ENCODE data around the gene PTGER1. TPM values are rescaled to one million over a fixed set of nuclear protein-coding genes. Genes with fewer than 3 reads are reported as not detected.

The PTGER1 gene
- total RNA-seq, 1 experiment from 2014 or later = 0.63 TPM

DNA sequence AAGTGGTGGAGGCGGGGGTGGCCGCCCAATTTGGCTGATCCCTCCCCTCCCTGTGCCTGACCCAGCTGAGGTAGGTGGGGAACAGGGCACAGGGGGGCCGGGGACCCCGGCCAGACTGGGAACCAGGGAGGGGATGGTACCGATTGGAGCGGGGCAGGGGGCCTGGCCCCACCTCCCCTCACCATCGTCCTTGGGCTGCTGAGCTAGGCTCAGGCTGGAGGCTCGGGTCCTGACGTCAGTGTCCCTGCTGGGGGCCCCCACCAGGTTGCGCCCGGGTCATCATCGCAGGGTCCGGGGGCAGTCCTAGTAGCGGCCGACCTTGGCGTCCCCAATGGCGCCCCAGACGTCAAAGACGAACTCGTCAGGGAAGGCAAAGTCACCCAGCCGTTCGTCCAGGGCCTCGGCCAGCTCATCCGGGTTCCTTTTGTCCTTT, 3.0 kb upstream of the PTGER1 start:
- Histone ChIP-seq H3K27ac (ENCODE audit: insufficient read length, low read depth, low read length) (no peak overlapping the region), H3K23ac (ENCODE audit: insufficient read length, low read depth, low read length) (no peak overlapping the region), H3K4me2 (ENCODE audit: insufficient read depth, insufficient read length, low read length) (no peak overlapping the region), H2BK15ac (ENCODE audit: low read depth, low read length) (no peak overlapping the region), H3K4me1 (ENCODE audit: insufficient read depth, low read length) (no peaks in the 10 kb centered on the region; the same call in 1 of the 2 replicates), H4K20me1 (ENCODE audit: control insufficient read depth, insufficient read depth, insufficient read length) (no peaks in the 10 kb centered on the region), H3K18ac (ENCODE audit: insufficient read length, low read depth, low read length) (no peak overlapping the region), H2BK120ac (ENCODE audit: low read depth, low read length, poor library complexity, severe bottlenecking) (no peak overlapping the region), H4K91ac (ENCODE audit: insufficient read length, low read depth, low read length) (no peak overlapping the region), H3K56ac (ENCODE audit: insufficient read length, low read depth, low read length) (no peak overlapping the region), H2BK5ac (ENCODE audit: insufficient read length, low read length) (no peak overlapping the region), H3K79me1 (ENCODE audit: insufficient read depth, low read depth, low read length, poor library complexity, severe bottlenecking) (no peaks in the 10 kb centered on the region), H3K9ac (ENCODE audit: extremely low read depth, insufficient read length, low read length) (no peak overlapping the region), H2BK12ac (ENCODE audit: insufficient read length, low read depth, low read length) (no peak overlapping the region), H4K5ac (ENCODE audit: insufficient read length, low read depth, low read length) (no peak overlapping the region), H3K9me3 (ENCODE audit: control insufficient read depth, low read depth, low read length) (no peaks in the 10 kb centered on the region), H2AFZ (ENCODE audit: low read length) (no peak overlapping the region), H3K4ac (ENCODE audit: low read depth, low read length) (no peak overlapping the region), H4K8ac (replicated peaks; ENCODE audit: insufficient read length, low read depth, low read length) (no peak overlapping the region), H2BK20ac (ENCODE audit: low read depth, low read length, poor library complexity, severe bottlenecking) (no peak overlapping the region), H3T11ph (ENCODE audit: low read length) (no peak overlapping the region), H3K23me2 (ENCODE audit: insufficient read length, low read depth, low read length, poor library complexity, severe bottlenecking) (peaks cover 3% of the 10 kb centered on the region), H3K14ac (ENCODE audit: insufficient read depth, low read length) (no peak overlapping the region), H3K27me3 (ENCODE audit: insufficient read depth, low read length) (no peaks in the 10 kb centered on the region), H2AK5ac (ENCODE audit: insufficient read length, low read length) (no peak overlapping the region), H3K79me2 (ENCODE audit: insufficient read depth, low read length) (no peaks in the 10 kb centered on the region)
- Mint-ChIP-seq H3K9me3 (no peaks in the 10 kb centered on the region; a peak in 1 of 5 replicates), H3K27me3 (ENCODE audit: low read depth) (no peaks in the 10 kb centered on the region; the same call in 1 of the 2 replicates), H3K27ac (no peak overlapping the region), H3K36me3 (ENCODE audit: insufficient read depth in 1 of 3, low read depth in 3 of 3) (peaks cover 10 to 36% (median 19%) of the 10 kb centered on the region in 3 experiments; a peak in 6 of 7 replicates), H3K4me1 (peaks cover 14 to 33% of the 10 kb centered on the region in 2 experiments), H3K4me3 (no peak overlapping the region)
- DNase-seq = no peak
- WGBS (ENCODE audit: extremely low coverage, insufficient read length, low lambda C conversion rate) = no CpG with 5 or more reads among the region's 24 CpGs
- TF ChIP-seq, protein P1, sequence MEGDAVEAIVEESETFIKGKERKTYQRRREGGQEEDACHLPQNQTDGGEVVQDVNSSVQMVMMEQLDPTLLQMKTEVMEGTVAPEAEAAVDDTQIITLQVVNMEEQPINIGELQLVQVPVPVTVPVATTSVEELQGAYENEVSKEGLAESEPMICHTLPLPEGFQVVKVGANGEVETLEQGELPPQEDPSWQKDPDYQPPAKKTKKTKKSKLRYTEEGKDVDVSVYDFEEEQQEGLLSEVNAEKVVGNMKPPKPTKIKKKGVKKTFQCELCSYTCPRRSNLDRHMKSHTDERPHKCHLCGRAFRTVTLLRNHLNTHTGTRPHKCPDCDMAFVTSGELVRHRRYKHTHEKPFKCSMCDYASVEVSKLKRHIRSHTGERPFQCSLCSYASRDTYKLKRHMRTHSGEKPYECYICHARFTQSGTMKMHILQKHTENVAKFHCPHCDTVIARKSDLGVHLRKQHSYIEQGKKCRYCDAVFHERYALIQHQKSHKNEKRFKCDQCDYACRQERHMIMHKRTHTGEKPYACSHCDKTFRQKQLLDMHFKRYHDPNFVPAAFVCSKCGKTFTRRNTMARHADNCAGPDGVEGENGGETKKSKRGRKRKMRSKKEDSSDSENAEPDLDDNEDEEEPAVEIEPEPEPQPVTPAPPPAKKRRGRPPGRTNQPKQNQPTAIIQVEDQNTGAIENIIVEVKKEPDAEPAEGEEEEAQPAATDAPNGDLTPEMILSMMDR (conservative IDR thresholded peaks at IDR 0.05) = no peak
